Endothelial cell of umbilical vein (primary cell): Measurements from ENCODE around the gene MSANTD3. TPM values are rescaled to one million over a fixed set of nuclear protein-coding genes. Genes with fewer than 3 reads are reported as not detected.

Experiments used
- BruUV-seq: library from RNA; stranded (reverse); fragments of 400-500 nt; replicated peaks from 2 replicates; lab custom pipeline; 2021; lab: Mats Ljungman, UMichigan
- CTCF ChIA-PET: fragments of 300-600, 350-600 bp; sonication (Branson Sonifier 250); formaldehyde crosslinking; loops from one replicate; lab custom pipeline; 2021; ENCODE audit warnings: antibody characterized with exemption, inconsistent platforms; lab: Charles Lee
- POLR2A ChIA-PET: fragments of 300-600, 350-600 bp; sonication (Branson Sonifier 250); formaldehyde crosslinking; loops from one replicate; lab custom pipeline; 2021; ENCODE audit warnings: antibody characterized with exemption, inconsistent platforms; lab: Charles Lee
- DNase-seq: peaks from one replicate; pipeline ENCODE4 v3.0.0-alpha.2; 2011; ENCODE audit warnings: low read depth, low spot score
- FAIRE-seq: peaks from 2 replicates; lab custom pipeline; 2011; peaks lifted over from hg19 to GRCh38; lab: Jason Lieb, UNC
- H2AFZ ChIP-seq: 2 replicates; pipeline ENCODE4 v1.6.0; 2012; ENCODE audit warnings: low read depth, low read length, control low read depth, inconsistent platforms
- H3K27ac ChIP-seq: 2 replicates; pipeline ENCODE4 v1.5.1; 2011; ENCODE audit warnings: low read depth, mild to moderate bottlenecking, control low read depth, low read length, moderate library complexity; ENCODE audit not compliant: insufficient read depth
- H3K27me3 ChIP-seq, 2 experiments: 2 replicates each; pipeline versions ENCODE4 v1.6.0 to v1.6.1; 2011; ENCODE audit warnings: low read length in 2 of 2, mixed read lengths in 1 of 2; ENCODE audit not compliant: control insufficient read depth in 2 of 2, insufficient read depth in 2 of 2
- H3K36me3 ChIP-seq, 2 experiments: 2 replicates in 1 of 2; 3 replicates in 1 of 2; pipeline ENCODE4 v1.5.1; 2011; ENCODE audit warnings: low read length in 2 of 2, mild to moderate bottlenecking in 1 of 2, moderate library complexity in 1 of 2; ENCODE audit not compliant: control insufficient read depth in 2 of 2, insufficient read depth in 2 of 2; ENCODE audit errors: extremely low read depth in 1 of 2
- H3K4me1 ChIP-seq: 3 replicates; pipeline ENCODE4 v1.5.1; 2011; ENCODE audit warnings: mild to moderate bottlenecking, low read length; ENCODE audit not compliant: control insufficient read depth, insufficient read depth; ENCODE audit errors: extremely low read depth
- H3K4me2 ChIP-seq: 2 replicates; pipeline ENCODE4 v1.6.1; 2011; ENCODE audit warnings: low read length, control low read depth, mixed read lengths; ENCODE audit not compliant: insufficient read depth
- H3K4me3 ChIP-seq, 3 experiments: fragments of 200-600 bp in 1 of 3; sonication (generic), shearing (Covaris generic) in 1 of 3; replicated peaks in 1 of 3; 2 replicates each; pipeline ENCODE4 v1.5.1; 2011 to 2016; ENCODE audit warnings: control low read depth in 3 of 3, low read length in 3 of 3, mild to moderate bottlenecking in 2 of 3, inconsistent platforms in 1 of 3, low read depth in 1 of 3, moderate library complexity in 1 of 3; ENCODE audit not compliant: insufficient read depth in 1 of 3
- H3K79me2 ChIP-seq: 2 replicates; pipeline ENCODE4 v1.6.0; 2012; ENCODE audit warnings: low read length, inconsistent platforms; ENCODE audit not compliant: control insufficient read depth, insufficient read depth
- H3K9ac ChIP-seq: replicated peaks from 2 replicates; pipeline ENCODE3; 2011; ENCODE audit warnings: low read length, control low read depth; ENCODE audit not compliant: insufficient read depth; ENCODE audit errors: extremely low read depth
- H3K9me1 ChIP-seq: replicated peaks from 3 replicates; pipeline ENCODE4 v1.6.0; 2011; ENCODE audit warnings: mild to moderate bottlenecking, low read length; ENCODE audit not compliant: control insufficient read depth, insufficient read depth; ENCODE audit errors: extremely low read depth
- H3K9me3 ChIP-seq: replicated peaks from 2 replicates; pipeline ENCODE4 v1.5.1; 2012; ENCODE audit warnings: low read length, inconsistent platforms; ENCODE audit not compliant: control insufficient read depth, insufficient read depth
- H4K20me1 ChIP-seq: replicated peaks from 2 replicates; pipeline ENCODE3; 2011; ENCODE audit warnings: mild to moderate bottlenecking, low read length; ENCODE audit not compliant: control insufficient read depth, insufficient read depth; ENCODE audit errors: extremely low read depth
- EZH2 ChIP-seq: IDR thresholded peaks from 2 replicates; pipeline ENCODE4 v1.6.1; 2012; ENCODE audit warnings: borderline replicate concordance, low read depth, mild to moderate bottlenecking, moderate library complexity, low read length, inconsistent platforms; ENCODE audit not compliant: severe bottlenecking
- FOS ChIP-seq: IDR thresholded peaks from 2 replicates; pipeline ENCODE4 v1.6.1; 2011; ENCODE audit warnings: mild to moderate bottlenecking, low read length, moderate library complexity, borderline replicate concordance; ENCODE audit not compliant: insufficient read depth
- GATA2 ChIP-seq: IDR thresholded peaks from 2 replicates; pipeline ENCODE4 v1.7.0; 2011; ENCODE audit warnings: low read depth, mild to moderate bottlenecking, moderate library complexity, mixed read lengths, low read length; ENCODE audit not compliant: insufficient read length, insufficient read depth
- JUN ChIP-seq: IDR thresholded peaks from 2 replicates; pipeline ENCODE4 v1.6.1; 2011; ENCODE audit warnings: borderline replicate concordance, low read depth; ENCODE audit not compliant: insufficient read length, insufficient read depth
- MAX ChIP-seq: IDR thresholded peaks from 2 replicates; pipeline ENCODE4 v1.6.1; 2011; ENCODE audit not compliant: insufficient read depth, insufficient read length
- MYC ChIP-seq: IDR thresholded peaks from one replicate; pipeline ENCODE4 v1.6.1; 2011; ENCODE audit warnings: mild to moderate bottlenecking, low read depth, low read length
- POLR2A ChIP-seq: IDR thresholded peaks from 2 replicates; pipeline ENCODE4 v1.6.1; 2012; ENCODE audit warnings: low read depth, mild to moderate bottlenecking, control low read depth, low read length
- POLR2AphosphoS5 ChIP-seq: IDR thresholded peaks from 2 replicates; pipeline ENCODE4 v1.6.1; 2012; ENCODE audit warnings: low read depth, mild to moderate bottlenecking, control low read depth, low read length, moderate library complexity; ENCODE audit not compliant: insufficient read depth
- dilution Hi-C: fragments of 300-500 bp; cut with MboI; formaldehyde crosslinking; loops from one replicate; pipeline ENCODE4 v1.15.0; 2019; ENCODE audit warnings: low sequenced_read_pairs; ENCODE audit not compliant: extremely low pct_ligation_motif_present
- intact Hi-C: fragments of 100-400 bp; cut with micrococcal nuclease; formaldehyde crosslinking; loops from one replicate; pipeline ENCODE4 v1.10.0; 2022
- polyA plus RNA-seq, 4 experiments: library from polyadenylated mRNA; depleted of rRNA in 3 of 4; stranded (reverse) in 3 of 4; unstranded in 1 of 4; fragments of >200 nt; gene quantifications; 2 replicates each; pipeline versions ENCODE4 v1.2.1 to v1.2.3, GENCODE V29; 2011 to 2012; ENCODE audit warnings: missing spikeins in 1 of 4
- total RNA-seq: library from RNA; stranded (reverse); gene quantifications from 2 replicates; pipeline ENCODE4 v1.2.3, GENCODE V29; 2021
- TF ChIP-seq, protein P1 (sequence below), 2 donors: IDR thresholded peaks; 1 replicate in 1 of 2; 2 replicates in 1 of 2; pipeline ENCODE4 v1.5.1; 2011; ENCODE audit warnings: low read length in 2 of 2, mild to moderate bottlenecking in 2 of 2, moderate library complexity in 2 of 2, control low read depth in 1 of 2, inconsistent platforms in 1 of 2, low read depth in 1 of 2; ENCODE audit not compliant: insufficient read depth in 1 of 2; ENCODE audit errors: extremely low read depth in 1 of 2

The MSANTD3 gene
- total and polyA plus RNA-seq, 2 donors (not counting 3 experiments of a cell fraction or from before 2014, with no cell fraction given): 31.3 to 88.5 TPM

DNA sequence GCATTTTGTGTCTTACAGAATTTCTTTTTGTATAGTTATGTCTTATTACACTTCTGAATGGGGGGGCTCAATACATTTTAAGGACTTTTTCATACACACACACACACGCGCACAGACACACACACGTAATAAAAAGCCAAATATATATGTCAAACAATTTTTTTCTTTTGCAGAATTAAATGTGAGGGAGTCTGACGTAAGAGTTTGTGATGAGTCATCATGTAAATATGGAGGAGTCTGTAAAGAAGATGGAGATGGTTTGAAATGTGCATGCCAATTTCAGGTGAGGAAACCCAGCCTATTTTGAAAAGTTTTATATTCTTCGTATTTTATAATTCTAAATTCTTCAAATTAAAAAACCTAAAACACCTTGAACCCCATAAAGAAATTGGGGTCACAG is 71.6 kb downstream of the MSANTD3 start:
- CTCF ChIA-PET: no interaction called here

DNA sequence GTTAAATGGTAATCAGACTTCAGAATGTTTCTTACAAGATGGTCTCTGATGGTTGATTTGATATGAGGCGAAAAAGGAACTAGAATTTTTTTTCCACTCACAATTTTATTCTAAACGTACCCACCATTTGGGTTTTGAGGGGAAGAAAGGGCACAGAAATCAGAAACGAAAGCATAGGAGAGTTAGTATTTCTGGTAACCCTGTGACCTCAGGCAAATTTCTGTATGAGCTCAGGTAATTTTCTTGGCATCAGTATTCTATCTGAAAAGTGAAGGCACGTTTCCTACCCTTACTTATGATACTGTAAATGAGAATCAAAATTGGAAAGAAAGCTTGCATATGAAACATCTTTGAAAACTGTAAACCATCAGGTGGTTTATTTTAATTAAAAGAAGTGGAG is 72.5 kb downstream of the MSANTD3 start:
- H4K20me1 ChIP-seq: no peaks in the 10 kb centered on the region
- DNase-seq (no peak), FAIRE-seq (no peak)
- no peak overlapping the region for H3K27ac ChIP-seq
- no peaks in the 10 kb centered on the region for H3K36me3 ChIP-seq
- no peak for TF ChIP-seq JUN
- TF ChIP-seq MYC: no peak
- TF ChIP-seq EZH2: no peak
- no peak for TF ChIP-seq POLR2AphosphoS5
- TF ChIP-seq, protein P1, sequence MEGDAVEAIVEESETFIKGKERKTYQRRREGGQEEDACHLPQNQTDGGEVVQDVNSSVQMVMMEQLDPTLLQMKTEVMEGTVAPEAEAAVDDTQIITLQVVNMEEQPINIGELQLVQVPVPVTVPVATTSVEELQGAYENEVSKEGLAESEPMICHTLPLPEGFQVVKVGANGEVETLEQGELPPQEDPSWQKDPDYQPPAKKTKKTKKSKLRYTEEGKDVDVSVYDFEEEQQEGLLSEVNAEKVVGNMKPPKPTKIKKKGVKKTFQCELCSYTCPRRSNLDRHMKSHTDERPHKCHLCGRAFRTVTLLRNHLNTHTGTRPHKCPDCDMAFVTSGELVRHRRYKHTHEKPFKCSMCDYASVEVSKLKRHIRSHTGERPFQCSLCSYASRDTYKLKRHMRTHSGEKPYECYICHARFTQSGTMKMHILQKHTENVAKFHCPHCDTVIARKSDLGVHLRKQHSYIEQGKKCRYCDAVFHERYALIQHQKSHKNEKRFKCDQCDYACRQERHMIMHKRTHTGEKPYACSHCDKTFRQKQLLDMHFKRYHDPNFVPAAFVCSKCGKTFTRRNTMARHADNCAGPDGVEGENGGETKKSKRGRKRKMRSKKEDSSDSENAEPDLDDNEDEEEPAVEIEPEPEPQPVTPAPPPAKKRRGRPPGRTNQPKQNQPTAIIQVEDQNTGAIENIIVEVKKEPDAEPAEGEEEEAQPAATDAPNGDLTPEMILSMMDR (IDR thresholded peaks at IDR 0.05; ENCODE audit: extremely low read depth in 1 of 2, insufficient read depth in 1 of 2, low read depth in 1 of 2, low read length in 2 of 2): no peak
- no peak for TF ChIP-seq POLR2A
- TF ChIP-seq FOS: no peak
- TF ChIP-seq GATA2: no peak
- no peak for TF ChIP-seq MAX
- H3K9me3 ChIP-seq: no peaks in the 10 kb centered on the region
- dilution Hi-C loops: no loop called here
- no peak overlapping the region for H3K4me3 ChIP-seq
- H3K27me3 ChIP-seq: no peaks in the 10 kb centered on the region
- no peaks in the 10 kb centered on the region for H3K9me1 ChIP-seq
- BruUV-seq: no TSS peak
- H3K4me1 ChIP-seq: peaks cover 12% of the 10 kb centered on the region
- intact Hi-C loops: no loop called here
- H3K9ac ChIP-seq: no peak overlapping the region
- H2AFZ ChIP-seq: no peak overlapping the region
- H3K79me2 ChIP-seq: no peaks in the 10 kb centered on the region
- no peak overlapping the region for H3K4me2 ChIP-seq
- ChIA-PET POLR2A (no interaction called here), CTCF (no interaction called here)

More for the DNA sequence above, 71.6 kb downstream of the MSANTD3 start:
- FAIRE-seq (no peak), DNase-seq (no peak)
- no peak overlapping the region for H3K4me3 ChIP-seq
- no peak overlapping the region for H2AFZ ChIP-seq
- H3K9me1 ChIP-seq: no peaks in the 10 kb centered on the region
- BruUV-seq: no TSS peak
- H3K9me3 ChIP-seq: no peaks in the 10 kb centered on the region
- peaks cover 11% of the 10 kb centered on the region for H3K4me1 ChIP-seq
- H3K9ac ChIP-seq: no peak overlapping the region
- H3K79me2 ChIP-seq: no peaks in the 10 kb centered on the region
- dilution Hi-C loops (no loop called here), intact Hi-C loops (no loop called here)
- no peaks in the 10 kb centered on the region for H3K36me3 ChIP-seq
- TF ChIP-seq FOS (peak; percentile 38), POLR2A (no peak), JUN (peak; percentile 73), MAX (no peak)
- TF ChIP-seq, protein P1 (IDR thresholded peaks at IDR 0.05; ENCODE audit: extremely low read depth in 1 of 2, insufficient read depth in 1 of 2, low read depth in 1 of 2, low read length in 2 of 2): no peak
- H3K4me2 ChIP-seq: no peak overlapping the region
- no peaks in the 10 kb centered on the region for H4K20me1 ChIP-seq
- H3K27me3 ChIP-seq: no peaks in the 10 kb centered on the region
- POLR2A ChIA-PET: no interaction called here
- no peak overlapping the region for H3K27ac ChIP-seq
